EH (cell line): Measurements from ENCODE around the gene MYH6.
"Not testable (repeated sequence)": the region's sequence is repeated elsewhere in the genome, so short reads cannot be mapped to it uniquely, and the experiment has no call there.

Experiments used
- DNase-seq: peaks from one replicate; pipeline ENCODE4 v3.0.0-alpha.2; 2015; ENCODE audit warnings: low read depth

MYH6 gene

GRCh38 chr14:23435543-23436326, 27.7 kb upstream of the MYH6 start, which contains the start of gene MYH7:
Gene MYH7 (minus strand): TSS chr14:23435660. CDS start chr14:23433732, 1,928 bp downstream.
- DNase-seq = no peak

- DNase-seq = no peak
Observed at GRCh38 chr14:23434488-23435222, 26.6 kb upstream of the MYH6 start.

- no peak for DNase-seq
Observed at GRCh38 chr14:23433457-23433856, 25.4 kb upstream of the MYH6 start.

GRCh38 chr14:23432946-23433345, 24.9 kb upstream of the MYH6 start:
- DNase-seq = no peak

- no peak for DNase-seq
Observed at GRCh38 chr14:23432102-23432925, 24.2 kb upstream of the MYH6 start.

GRCh38 chr14:23431486-23431885, 23.4 kb upstream of the MYH6 start:
- no peak for DNase-seq

GRCh38 chr14:23430723-23431085, 22.6 kb upstream of the MYH6 start:
- peak; percentile 50 for DNase-seq

- no peak for DNase-seq
Observed at GRCh38 chr14:23430016-23430722, 22.1 kb upstream of the MYH6 start.

- DNase-seq = no peak
Observed at GRCh38 chr14:23428686-23429495, 20.8 kb upstream of the MYH6 start.

GRCh38 chr14:23425798-23426197, 17.7 kb upstream of the MYH6 start:
- DNase-seq = not testable (repeated sequence)

GRCh38 chr14:23425169-23425568, 17.1 kb upstream of the MYH6 start:
- DNase-seq = no peak

GRCh38 chr14:23423657-23424056, 15.6 kb upstream of the MYH6 start:
- no peak for DNase-seq

- no peak for DNase-seq
Observed at GRCh38 chr14:23421594-23421993, 13.5 kb upstream of the MYH6 start.

GRCh38 chr14:23419646-23420045, 11.6 kb upstream of the MYH6 start:
- DNase-seq = not testable (repeated sequence)

GRCh38 chr14:23418021-23418420, 9.9 kb upstream of the MYH6 start:
- no peak for DNase-seq

- not testable (repeated sequence) for DNase-seq
Observed at GRCh38 chr14:23417269-23417668, 9.2 kb upstream of the MYH6 start.

- DNase-seq = no peak
Observed at GRCh38 chr14:23416801-23417200, 8.7 kb upstream of the MYH6 start.

GRCh38 chr14:23415821-23416778, 8.0 kb upstream of the MYH6 start:
- no peak for DNase-seq

- DNase-seq = no peak
Observed at GRCh38 chr14:23414906-23415820, 7.1 kb upstream of the MYH6 start.
